ENCODE results near the gene PLCH2. TPM values are rescaled to one million over a fixed set of nuclear protein-coding genes. Genes with fewer than 3 reads are reported as not detected.

The PLCH2 gene
- total and polyA plus RNA-seq, 10 of the 15 experiments (the other 5 are each of a cell fraction or from before 2014, with no cell fraction given), result 0.03 to 0.73 (median 0.24) TPM; not detected in 3

GRCh38 chr1:2463396-2463795 lies 12.7 kb upstream of the PLCH2 start:
- CTCF ChIA-PET, result no interaction called here
- intact Hi-C loops (cut with micrococcal nuclease; ENCODE audit: unreplicated experiment), result no loop called here
- TF ChIP-seq IRF3 (IDR thresholded peaks at IDR 0.05) (no peak), YY1 (IDR thresholded peaks at IDR 0.05; ENCODE audit: low read depth, low read length) (no peak), HDGF (IDR thresholded peaks at IDR 0.05) (no peak), BACH1 (IDR thresholded peaks at IDR 0.05; ENCODE audit: borderline replicate concordance) (no peak), ATF7 (IDR thresholded peaks at IDR 0.05; ENCODE audit: low read depth) (no peak), KDM1A (IDR thresholded peaks at IDR 0.05; ENCODE audit: borderline replicate concordance) (no peak)

GRCh38 chr1:2465371-2466269 lies 10.5 kb upstream of the PLCH2 start:
- H3K79me2 ChIP-seq (ENCODE audit: control insufficient read depth, insufficient read depth, low read length), result no peaks in the 10 kb centered on the region
- RAD21 ChIA-PET (ENCODE audit: unreplicated experiment), result no interaction called here

More at GRCh38 chr1:2463396-2463795, 12.7 kb upstream of the PLCH2 start:
- H3K4me1 ChIP-seq (ENCODE audit: control insufficient read depth, insufficient read depth, low read length), result no peaks in the 10 kb centered on the region
- ChIA-PET RAD21 (ENCODE audit: unreplicated experiment) (no interaction called here), POLR2A (no interaction called here), SMC1A (ENCODE audit: uncharacterized antibody, unreplicated experiment) (no interaction called here)
- DNase-seq (ENCODE audit: low read depth, low spot score) (no peak), ATAC-seq (no peak), FAIRE-seq (no peak)
- H3K27me3 ChIP-seq (replicated peaks in 1 of 2; ENCODE audit: control insufficient read depth in 2 of 2, insufficient read depth in 2 of 2, low read length in 1 of 2), result no peaks in the 10 kb centered on the region
- no peaks in the 10 kb centered on the region for H4K20me1 ChIP-seq (ENCODE audit: control insufficient read depth, insufficient read depth)
- BruUV-seq (replicated peaks), result no TSS peak
- in situ Hi-C loops (cut with MboI), result no loop called here
- H3K9ac ChIP-seq (ENCODE audit: control insufficient read depth, insufficient read depth, low read length), result no peak overlapping the region
- no peak overlapping the region for H3K4me3 ChIP-seq
- H2AFZ ChIP-seq (ENCODE audit: control insufficient read depth, low read depth, low read length), result no peak overlapping the region
- H3K4me2 ChIP-seq (ENCODE audit: control insufficient read depth, insufficient read depth), result no peak overlapping the region
- H3K36me3 ChIP-seq (ENCODE audit: control insufficient read depth in 2 of 2, insufficient read depth in 2 of 2, low read length in 1 of 2), result no peaks in the 10 kb centered on the region
- no peaks in the 10 kb centered on the region for H3K79me2 ChIP-seq (ENCODE audit: control insufficient read depth, insufficient read depth, low read length)
- H3K27ac ChIP-seq (ENCODE audit: control insufficient read depth, insufficient read depth), result no peak overlapping the region
- H3K9me3 ChIP-seq (replicated peaks; ENCODE audit: control insufficient read depth, insufficient read depth, low read length), result no peaks in the 10 kb centered on the region
- WGBS (ENCODE audit: insufficient coverage, insufficient replicate concordance, low lambda C conversion rate, missing lambda C conversion rate), result 22% methylated on average over 17 of the region's 17 CpGs

More at GRCh38 chr1:2465371-2466269, 10.5 kb upstream of the PLCH2 start:
- H3K4me1 ChIP-seq (ENCODE audit: control insufficient read depth, insufficient read depth, low read length), result no peaks in the 10 kb centered on the region
- no peaks in the 10 kb centered on the region for H3K36me3 ChIP-seq (ENCODE audit: control insufficient read depth in 2 of 2, insufficient read depth in 2 of 2, low read length in 1 of 2)
- in situ Hi-C loops (cut with MboI) (no loop called here), intact Hi-C loops (cut with micrococcal nuclease; ENCODE audit: unreplicated experiment) (no loop called here)
- no peaks in the 10 kb centered on the region for H3K27me3 ChIP-seq (replicated peaks in 1 of 2; ENCODE audit: control insufficient read depth in 2 of 2, insufficient read depth in 2 of 2, low read length in 1 of 2)
- ATAC-seq, result no peak
- no peak overlapping the region for H3K4me3 ChIP-seq
- TF ChIP-seq NFXL1 (IDR thresholded peaks at IDR 0.05; ENCODE audit: borderline replicate concordance) (no peak), SPI1 (IDR thresholded peaks at IDR 0.05; ENCODE audit: borderline replicate concordance, insufficient read depth, low read depth, low read length) (no peak), DPF2 (IDR thresholded peaks at IDR 0.05) (no peak), SP1 (IDR thresholded peaks at IDR 0.05; ENCODE audit: low read depth, low read length) (no peak), TAF1 (IDR thresholded peaks at IDR 0.05; ENCODE audit: borderline replicate concordance, low read depth, low read length) (no peak), FOXK2 (IDR thresholded peaks at IDR 0.05) (no peak)
- no peak overlapping the region for H3K4me2 ChIP-seq (ENCODE audit: control insufficient read depth, insufficient read depth)
- no peak overlapping the region for H3K27ac ChIP-seq (ENCODE audit: control insufficient read depth, insufficient read depth)
- no peak overlapping the region for H3K9ac ChIP-seq (ENCODE audit: control insufficient read depth, insufficient read depth, low read length)
- DNase-seq (ENCODE audit: low read depth, low spot score), result no peak
- WGBS (ENCODE audit: insufficient coverage, insufficient replicate concordance, low lambda C conversion rate, missing lambda C conversion rate), result 32% methylated on average over 31 of the region's 33 CpGs
- FAIRE-seq, result no peak
- ChIA-PET CTCF (no interaction called here), SMC1A (ENCODE audit: uncharacterized antibody, unreplicated experiment) (no interaction called here), POLR2A (no interaction called here)
- H3K9me3 ChIP-seq (replicated peaks; ENCODE audit: control insufficient read depth, insufficient read depth, low read length), result no peaks in the 10 kb centered on the region
- H2AFZ ChIP-seq (ENCODE audit: control insufficient read depth, low read depth, low read length), result no peak overlapping the region
- no TSS peak for BruUV-seq (replicated peaks)
- no peaks in the 10 kb centered on the region for H4K20me1 ChIP-seq (ENCODE audit: control insufficient read depth, insufficient read depth)

Measured in GM12878 (cell line).